Right lung (tissue), 5 donors: ENCODE data around the gene B4GALNT1. TPM values are rescaled to one million over a fixed set of nuclear protein-coding genes. Genes with fewer than 3 reads are reported as not detected.
"Not testable (repeated sequence)": the region's sequence is repeated elsewhere in the genome, so short reads cannot be mapped to it uniquely, and the experiment has no call there.

Source experiments
- DNase-seq, 2 donors: peaks; one replicate each; pipeline ENCODE4 v3.0.0-alpha.2; 2013
- polyA plus RNA-seq, 5 donors: library from polyadenylated mRNA; unstranded; fragments of 120-200 nt; gene quantifications; one replicate each; pipeline versions ENCODE4 v1.2.1 to v1.2.3, GENCODE V29; 2013; ENCODE audit warnings: inconsistent platforms in 1 of 5, low replicate concordance in 1 of 5; ENCODE audit not compliant: insufficient read length in 5 of 5, insufficient read depth in 1 of 5

B4GALNT1 gene
- polyA plus RNA-seq, 5 donors: 0.82 to 1.7 (median 1.6) TPM

GRCh38 chr12:57621497-57622292, 11.3 kb downstream of the B4GALNT1 start:
- peak; percentile 51 to 53 for DNase-seq

GRCh38 chr12:57620936-57621496, 12.0 kb downstream of the B4GALNT1 start:
- DNase-seq: no peak

DNA sequence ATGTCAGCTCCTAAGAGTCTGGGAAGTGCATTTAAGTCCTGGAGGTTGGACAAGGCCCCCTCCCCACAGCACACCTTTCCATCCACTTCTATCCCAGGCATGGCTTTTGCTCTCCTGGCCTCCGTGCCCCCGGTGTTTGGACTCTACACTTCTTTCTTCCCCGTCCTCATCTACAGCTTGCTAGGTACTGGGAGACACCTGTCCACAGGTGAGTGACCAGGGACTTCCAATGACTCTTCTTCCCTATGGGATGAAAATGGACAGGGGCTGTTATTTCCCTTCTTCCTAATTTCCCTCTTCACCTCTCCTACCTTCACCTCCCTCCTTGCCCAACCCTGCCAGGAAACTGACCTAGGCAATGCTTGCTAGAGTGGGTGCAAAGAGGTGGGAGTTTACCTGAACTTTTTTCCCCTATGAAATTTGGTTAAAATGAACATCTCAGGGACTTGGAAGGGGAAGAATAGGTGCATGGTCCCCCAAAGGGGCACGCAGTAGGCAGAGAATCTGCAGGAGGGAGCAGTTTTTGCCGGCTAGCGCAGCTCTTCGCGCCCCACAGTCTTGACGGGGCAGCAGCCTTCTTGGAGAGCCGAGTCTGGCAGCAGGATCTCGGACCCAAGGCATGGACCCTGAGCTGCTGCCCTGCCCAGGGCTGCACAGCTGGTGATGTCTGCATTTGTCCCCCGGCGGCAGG, 12.6 kb downstream of the B4GALNT1 start:
- no peak for DNase-seq

GRCh38 chr12:57619434-57620244, 13.4 kb downstream of the B4GALNT1 start:
- no peak for DNase-seq

- DNase-seq: no peak
Observed at GRCh38 chr12:57618966-57619433, 14.0 kb downstream of the B4GALNT1 start.

DNA sequence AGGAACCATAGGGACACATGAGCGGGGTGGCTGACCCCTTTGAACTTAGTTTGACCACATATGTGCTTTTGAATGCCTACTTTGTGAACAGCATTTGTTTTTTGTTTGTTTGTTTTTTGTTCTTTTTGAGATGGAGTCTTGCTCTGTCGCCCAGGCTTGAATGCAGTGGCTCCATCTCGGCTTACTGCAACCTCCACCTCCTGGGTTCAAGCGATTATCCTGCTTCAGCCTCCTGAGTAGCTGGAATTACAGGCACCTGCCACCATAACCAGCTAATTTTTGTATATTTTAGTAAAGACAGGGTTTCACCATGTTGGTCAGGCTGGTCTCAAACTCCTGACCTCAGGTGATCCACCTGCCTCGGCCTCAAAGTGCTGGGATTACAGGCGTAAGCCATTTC, 14.6 kb downstream of the B4GALNT1 start:
- DNase-seq: not testable (repeated sequence)

DNA sequence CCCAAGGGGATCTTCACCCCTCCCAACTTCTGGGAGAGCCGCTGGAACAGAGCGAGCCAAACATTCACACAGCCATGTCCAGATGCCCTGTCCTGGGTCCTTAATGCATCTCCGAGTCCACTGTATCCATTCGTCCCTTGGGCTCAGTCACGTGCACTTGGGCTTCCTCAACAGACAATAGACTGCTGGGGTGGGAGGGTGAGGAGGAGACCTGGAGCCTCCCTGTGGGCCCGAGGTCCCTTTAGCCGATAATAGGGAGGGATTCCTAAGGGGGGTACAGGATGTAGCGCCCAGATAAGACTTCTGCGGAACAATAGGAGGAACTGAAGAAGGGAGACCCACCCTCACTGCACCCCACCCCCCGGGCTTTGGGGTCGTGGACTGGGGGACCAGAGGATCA, 15.1 kb downstream of the B4GALNT1 start:
- no peak for DNase-seq

- DNase-seq: no peak
Observed at GRCh38 chr12:57616383-57617101, 16.5 kb downstream of the B4GALNT1 start.

DNA sequence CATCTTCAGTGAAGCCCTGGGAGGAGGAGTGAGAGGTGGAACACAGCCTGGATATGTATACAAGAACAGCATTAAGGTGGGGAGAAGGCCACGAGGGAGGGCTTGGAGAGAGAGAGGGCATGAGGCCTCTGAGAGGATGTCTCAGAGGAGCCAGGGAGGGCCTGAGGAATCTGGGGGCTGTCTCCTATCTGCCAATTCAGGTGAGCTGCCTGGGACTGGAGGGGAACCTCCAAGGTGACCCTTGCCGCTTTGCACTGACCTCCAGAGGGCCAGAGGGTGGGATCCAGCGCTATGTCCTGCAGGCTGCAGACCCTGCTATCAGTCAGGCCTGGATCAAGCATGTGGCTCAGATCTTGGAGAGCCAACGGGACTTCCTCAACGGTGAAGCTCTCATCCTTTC, 17.4 kb downstream of the B4GALNT1 start:
- no peak for DNase-seq

- no peak for DNase-seq
Observed at GRCh38 chr12:57614948-57615500, 18.0 kb downstream of the B4GALNT1 start.

- DNase-seq: no peak
Observed at GRCh38 chr12:57614178-57614947, 18.6 kb downstream of the B4GALNT1 start.

GRCh38 chr12:57613427-57614109, 19.4 kb downstream of the B4GALNT1 start:
- no peak for DNase-seq

GRCh38 chr12:57612711-57613426, 20.1 kb downstream of the B4GALNT1 start:
- no peak for DNase-seq

DNA sequence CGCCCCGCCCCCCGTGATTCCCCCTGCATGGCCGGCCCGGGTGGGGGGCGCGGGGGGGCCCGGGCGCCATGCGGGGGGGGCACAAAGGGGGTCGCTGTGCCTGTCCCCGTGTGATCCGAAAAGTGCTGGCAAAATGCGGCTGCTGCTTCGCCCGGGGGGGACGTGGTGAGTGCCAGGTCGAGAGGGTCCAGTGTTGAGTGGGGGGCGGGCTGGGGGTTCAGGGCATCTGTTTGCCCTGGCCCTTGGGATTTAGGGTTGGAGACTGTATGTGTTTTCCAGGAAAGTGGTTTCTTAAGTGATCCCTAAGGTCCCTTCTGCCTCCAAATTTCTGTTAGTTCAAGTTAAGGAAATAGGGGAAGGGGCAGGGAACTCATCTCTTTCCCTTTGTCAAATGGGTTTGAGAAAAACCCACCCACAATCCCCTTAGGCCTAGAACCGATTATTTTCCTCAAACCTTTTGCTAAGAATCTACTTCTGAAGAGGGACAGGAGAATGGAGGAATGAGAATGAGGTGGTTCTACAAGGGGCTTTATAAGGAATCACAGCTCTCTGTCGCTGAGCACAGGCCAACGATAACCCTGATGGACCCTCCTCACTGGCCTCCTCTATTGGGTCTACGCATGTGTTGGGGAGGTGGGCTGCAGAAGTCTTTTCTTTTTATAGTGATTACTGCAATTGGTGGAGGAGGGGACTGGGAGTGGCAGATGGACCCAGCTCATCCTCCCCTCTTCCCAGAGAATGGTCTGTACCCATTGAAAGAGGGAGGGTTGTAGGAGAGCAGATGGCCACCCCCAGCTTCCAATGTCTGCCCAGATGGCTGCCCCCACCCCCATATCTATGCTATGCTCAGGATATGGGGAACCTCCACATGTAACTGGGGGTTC, 20.9 kb downstream of the B4GALNT1 start:
- DNase-seq: no peak

GRCh38 chr12:57611108-57611826, 21.7 kb downstream of the B4GALNT1 start, which contains the start of gene ARHGEF25:
ARHGEF25 (plus strand) TSS chr12:57611435; CDS start chr12:57611895, 460 bp downstream.
- peak; percentile 73 to 78 for DNase-seq

DNA sequence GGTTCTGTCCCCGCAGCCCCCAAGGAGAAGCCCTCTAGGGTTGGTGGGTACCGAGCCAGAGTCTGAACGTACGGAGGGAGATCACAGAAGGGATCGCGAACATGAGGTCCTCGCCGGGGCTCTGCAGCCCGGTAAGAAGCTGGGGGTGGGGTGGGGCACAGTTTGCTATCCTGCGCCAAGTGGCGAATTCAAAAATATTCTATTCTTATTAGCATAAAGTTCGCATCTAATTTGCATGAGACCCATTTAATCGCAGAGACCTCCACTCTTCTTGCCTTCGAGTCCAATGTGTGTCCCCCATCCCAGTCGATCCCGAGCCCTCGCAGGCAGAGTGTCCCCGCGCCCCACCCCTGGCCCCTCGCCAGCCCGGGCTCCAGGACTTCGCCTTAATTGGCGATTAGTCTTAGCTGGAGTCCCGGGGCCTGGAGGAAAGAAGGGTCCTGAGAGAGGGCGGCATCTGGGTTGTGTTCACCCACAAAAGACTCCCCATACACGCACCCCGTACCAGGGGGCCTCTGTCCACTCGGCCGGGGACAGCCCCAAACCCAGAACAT, 22.4 kb downstream of the B4GALNT1 start:
- DNase-seq: peak in 1 of 2 donors; percentile 41
